Measurements from ENCODE around the gene TPRX2. TPM values are rescaled to one million over a fixed set of nuclear protein-coding genes. Genes with fewer than 3 reads are reported as not detected.
"Not testable (repeated sequence)": the region's sequence is repeated elsewhere in the genome, so short reads cannot be mapped to it uniquely, and the experiment has no call there.

Gene TPRX2
- not detected in 2 replicates for total RNA-seq (2014; rRNA removed; shearing (Covaris generic))

GRCh38 chr19:47858646-47859285 is at the start of gene TPRX2:
TPRX2 (plus strand) TSS chr19:47859235; CDS start chr19:47859247, 12 bp downstream.
- not testable (repeated sequence) for H3K27me3 ChIP-seq, H3K4me3 ChIP-seq

DNA sequence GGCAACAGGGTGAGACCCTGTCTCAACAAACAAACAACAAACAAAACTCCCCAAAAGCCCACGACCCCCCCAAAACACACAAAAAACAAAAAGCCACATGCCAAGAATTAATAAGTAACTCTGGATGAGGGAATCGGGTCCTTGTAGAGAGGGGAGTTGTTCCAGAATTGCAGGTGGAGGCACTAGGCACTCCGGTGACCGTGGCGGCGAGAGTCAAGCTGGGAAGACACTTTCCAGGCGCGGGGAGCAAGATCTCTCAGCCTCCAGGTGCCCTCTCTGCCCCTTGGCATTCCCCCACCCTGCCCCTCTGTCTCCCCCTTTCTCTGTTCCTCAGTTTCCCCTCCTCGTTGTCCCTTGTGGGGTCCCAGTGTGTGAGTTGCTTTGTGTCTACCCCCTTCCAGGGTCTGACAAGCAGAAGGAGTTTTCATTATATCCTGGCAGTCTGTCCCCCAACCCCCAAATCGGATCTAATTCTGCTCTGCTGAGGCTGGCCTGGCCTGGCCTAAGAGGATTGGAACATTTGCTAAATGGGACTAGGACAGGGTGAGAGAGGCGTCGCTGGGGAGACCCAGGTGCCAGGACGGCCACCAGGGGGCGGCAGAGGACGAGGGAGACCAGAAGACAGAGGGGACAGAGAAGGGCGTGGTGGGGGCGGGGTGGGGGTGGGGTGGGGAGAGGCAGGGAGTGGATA is 45.6 kb upstream of the TPRX2 start:
- no peaks in the 10 kb centered on the region for H3K4me1 ChIP-seq
- DNase-seq: peak; percentile 91 to 94

More at GRCh38 chr19:47858646-47859285, at the start of gene TPRX2:
- not testable (repeated sequence) for H3K4me1 ChIP-seq; DNase-seq; H3K36me3 ChIP-seq; H3K27ac ChIP-seq; H3K9me3 ChIP-seq (replicated peaks)

GRCh38 chr19:47813995-47814328 is 45.1 kb upstream of the TPRX2 start:
- Histone ChIP-seq H3K36me3 (no peaks in the 10 kb centered on the region), H3K4me1 (no peaks in the 10 kb centered on the region), H3K27ac (no peak overlapping the region), H3K9me3 (replicated peaks) (no peaks in the 10 kb centered on the region), H3K4me3 (no peak overlapping the region), H3K27me3 (no peaks in the 10 kb centered on the region)
- no peak for DNase-seq

More for the DNA sequence above, 45.6 kb upstream of the TPRX2 start:
- H3K27me3 ChIP-seq: no peaks in the 10 kb centered on the region
- no peaks in the 10 kb centered on the region for H3K9me3 ChIP-seq (replicated peaks)
- H3K4me3 ChIP-seq: no peak overlapping the region
- H3K36me3 ChIP-seq: no peaks in the 10 kb centered on the region
- H3K27ac ChIP-seq: no peak overlapping the region

DNA sequence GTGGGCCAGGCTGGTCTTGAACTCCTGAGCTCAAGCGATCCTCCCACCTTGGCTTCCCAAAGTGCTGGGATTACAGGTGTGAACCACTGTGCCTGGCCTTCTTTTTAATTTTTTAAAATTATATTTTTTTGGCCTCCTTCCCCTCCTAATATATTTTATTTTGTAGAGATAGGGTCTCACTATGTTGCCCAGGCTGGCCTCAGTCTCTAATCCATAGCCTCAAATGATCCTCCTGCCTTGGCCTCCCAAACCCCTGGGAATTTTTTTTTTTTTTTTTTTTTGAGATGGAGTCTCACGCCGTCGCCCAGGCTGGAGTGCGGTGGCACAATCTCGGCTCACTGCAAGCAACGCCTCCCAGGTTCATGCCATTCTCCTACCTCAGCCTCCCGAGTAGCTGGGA is 42.8 kb upstream of the TPRX2 start:
- H3K36me3 ChIP-seq; H3K27ac ChIP-seq; H3K4me3 ChIP-seq; H3K27me3 ChIP-seq; H3K9me3 ChIP-seq (replicated peaks); DNase-seq: not testable (repeated sequence)
- H3K4me1 ChIP-seq: peaks cover 20% of the 10 kb centered on the region

- H3K9me3 ChIP-seq (replicated peaks); H3K4me3 ChIP-seq; H3K36me3 ChIP-seq; DNase-seq; H3K27me3 ChIP-seq; H3K27ac ChIP-seq: not testable (repeated sequence)
- H3K4me1 ChIP-seq: peaks cover 24% of the 10 kb centered on the region
Measured at GRCh38 chr19:47818221-47818620, 40.8 kb upstream of the TPRX2 start.

GRCh38 chr19:47819858-47820257 is 39.2 kb upstream of the TPRX2 start:
- H3K4me1 ChIP-seq: peaks cover 24% of the 10 kb centered on the region
- H3K27me3 ChIP-seq: no peaks in the 10 kb centered on the region
- H3K27ac ChIP-seq: peak overlapping the region; percentile 67
- DNase-seq: peak; percentile 73 to 88
- H3K4me3 ChIP-seq: peak overlapping the region; percentile 32
- no peaks in the 10 kb centered on the region for H3K9me3 ChIP-seq (replicated peaks)
- no peaks in the 10 kb centered on the region for H3K36me3 ChIP-seq

GRCh38 chr19:47820410-47820809 is 38.6 kb upstream of the TPRX2 start:
- no peaks in the 10 kb centered on the region for H3K36me3 ChIP-seq
- peaks cover 24% of the 10 kb centered on the region for H3K4me1 ChIP-seq
- H3K9me3 ChIP-seq (replicated peaks): no peaks in the 10 kb centered on the region
- H3K27ac ChIP-seq: peak overlapping the region; percentile 67
- peak; percentile 79 to 89 for DNase-seq
- H3K27me3 ChIP-seq: no peaks in the 10 kb centered on the region
- H3K4me3 ChIP-seq: peak overlapping the region; percentile 32

DNA sequence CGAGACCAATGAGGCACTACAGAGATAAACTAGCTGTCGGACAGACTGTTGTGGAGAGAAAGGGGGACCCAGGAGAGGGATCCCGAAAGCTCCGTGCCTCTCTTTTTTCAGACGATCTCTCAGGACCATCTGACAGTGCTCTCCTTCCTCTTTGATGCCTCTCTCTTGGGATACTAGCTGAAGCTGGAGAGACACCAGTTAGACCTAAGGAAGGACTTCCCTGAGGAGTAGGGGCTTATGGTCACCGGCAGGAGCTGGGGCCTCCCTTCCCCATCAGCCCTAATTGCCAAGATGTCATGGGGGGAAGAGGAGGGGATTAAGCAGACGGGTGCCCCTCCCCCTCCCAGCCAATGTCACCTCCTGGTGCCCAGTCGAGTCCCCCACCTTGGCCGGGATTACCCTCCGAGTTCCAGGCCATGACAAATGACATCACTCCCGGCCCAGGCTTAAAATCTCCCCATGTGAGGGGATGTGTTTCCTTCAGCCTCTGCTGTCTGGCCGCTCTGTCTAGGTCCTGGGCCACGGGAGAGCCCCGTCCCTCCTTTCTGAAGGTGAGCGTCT is 37.5 kb upstream of the TPRX2 start, which contains the start of gene CRX:
TSS of gene CRX (plus strand) at position 478 of the 561 bp plus-strand sequence. CDS start 12,507 bp downstream, outside the sequence.
- Histone ChIP-seq H3K4me1 (peaks cover 30% of the 10 kb centered on the region), H3K27ac (peak within 1 kb of the TSS; percentile 67), H3K9me3 (replicated peaks) (no peaks in the 10 kb centered on the region), H3K27me3 (no peaks in the 10 kb centered on the region), H3K36me3 (no peaks in the 10 kb centered on the region), H3K4me3 (no peak within 1 kb of the TSS)
- DNase-seq: no peak

- no peaks in the 10 kb centered on the region for H3K27me3 ChIP-seq
- no peak for DNase-seq
- H3K36me3 ChIP-seq: no peaks in the 10 kb centered on the region
- H3K27ac ChIP-seq: no peak overlapping the region
- no peak overlapping the region for H3K4me3 ChIP-seq
- H3K4me1 ChIP-seq: peaks cover 28% of the 10 kb centered on the region
- H3K9me3 ChIP-seq (replicated peaks): peaks cover 2% of the 10 kb centered on the region; the same call in 1 of the 2 replicates
Measured at GRCh38 chr19:47824396-47824795, 34.6 kb upstream of the TPRX2 start.

- peak; percentile 50 to 67 for DNase-seq
- H3K9me3 ChIP-seq (replicated peaks): peaks cover 2% of the 10 kb centered on the region; the same call in 1 of the 2 replicates
- H3K4me3 ChIP-seq: no peak overlapping the region
- peaks cover 6% of the 10 kb centered on the region; the same call in 1 of the 2 replicates for H3K4me1 ChIP-seq
- no peaks in the 10 kb centered on the region for H3K27me3 ChIP-seq
- no peak overlapping the region for H3K27ac ChIP-seq
- H3K36me3 ChIP-seq: no peaks in the 10 kb centered on the region
Measured at GRCh38 chr19:47826800-47827199, 32.2 kb upstream of the TPRX2 start.

- H3K36me3 ChIP-seq: no peaks in the 10 kb centered on the region
Measured at GRCh38 chr19:47832723-47833122, 26.3 kb upstream of the TPRX2 start.

DNA sequence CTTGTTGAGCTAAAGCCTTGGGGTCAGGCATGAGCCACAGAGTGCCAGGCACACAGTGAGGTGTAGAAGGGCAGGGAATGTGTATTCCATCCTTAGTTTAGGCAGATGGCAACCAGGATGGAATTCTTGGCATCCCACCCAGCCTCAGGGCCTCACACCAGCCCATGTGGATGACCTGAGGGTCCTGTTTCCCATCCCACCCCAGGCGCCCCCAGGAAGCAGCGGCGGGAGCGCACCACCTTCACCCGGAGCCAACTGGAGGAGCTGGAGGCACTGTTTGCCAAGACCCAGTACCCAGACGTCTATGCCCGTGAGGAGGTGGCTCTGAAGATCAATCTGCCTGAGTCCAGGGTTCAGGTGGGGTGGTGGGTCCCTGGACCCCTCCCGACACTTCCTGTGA is 23.0 kb upstream of the TPRX2 start:
- DNase-seq: no peak
- no peaks in the 10 kb centered on the region for H3K36me3 ChIP-seq
- H3K27ac ChIP-seq: no peak overlapping the region
- H3K4me1 ChIP-seq: peaks cover 8% of the 10 kb centered on the region; the same call in 1 of the 2 replicates
- no peak overlapping the region for H3K4me3 ChIP-seq
- no peaks in the 10 kb centered on the region for H3K27me3 ChIP-seq
- H3K9me3 ChIP-seq (replicated peaks): no peaks in the 10 kb centered on the region

More at GRCh38 chr19:47832723-47833122, 26.3 kb upstream of the TPRX2 start:
- Histone ChIP-seq H3K4me3 (no peak overlapping the region), H3K4me1 (no peaks in the 10 kb centered on the region), H3K27me3 (no peaks in the 10 kb centered on the region), H3K27ac (no peak overlapping the region), H3K9me3 (replicated peaks) (no peaks in the 10 kb centered on the region)
- DNase-seq: no peak

DNA sequence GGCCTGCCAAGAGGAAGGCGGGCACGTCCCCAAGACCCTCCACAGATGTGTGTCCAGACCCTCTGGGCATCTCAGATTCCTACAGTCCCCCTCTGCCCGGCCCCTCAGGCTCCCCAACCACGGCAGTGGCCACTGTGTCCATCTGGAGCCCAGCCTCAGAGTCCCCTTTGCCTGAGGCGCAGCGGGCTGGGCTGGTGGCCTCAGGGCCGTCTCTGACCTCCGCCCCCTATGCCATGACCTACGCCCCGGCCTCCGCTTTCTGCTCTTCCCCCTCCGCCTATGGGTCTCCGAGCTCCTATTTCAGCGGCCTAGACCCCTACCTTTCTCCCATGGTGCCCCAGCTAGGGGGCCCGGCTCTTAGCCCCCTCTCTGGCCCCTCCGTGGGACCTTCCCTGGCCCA is 19.6 kb upstream of the TPRX2 start:
- Histone ChIP-seq H3K9me3 (replicated peaks) (no peaks in the 10 kb centered on the region), H3K27me3 (no peaks in the 10 kb centered on the region), H3K27ac (no peak overlapping the region), H3K4me1 (peaks cover 17% of the 10 kb centered on the region), H3K4me3 (no peak overlapping the region), H3K36me3 (no peaks in the 10 kb centered on the region)
- DNase-seq: no peak

GRCh38 chr19:47839913-47840312 is 19.1 kb upstream of the TPRX2 start:
- no peaks in the 10 kb centered on the region for H3K27me3 ChIP-seq
- no peaks in the 10 kb centered on the region for H3K9me3 ChIP-seq (replicated peaks)
- peaks cover 17% of the 10 kb centered on the region for H3K4me1 ChIP-seq
- H3K4me3 ChIP-seq: no peak overlapping the region
- no peaks in the 10 kb centered on the region for H3K36me3 ChIP-seq
- H3K27ac ChIP-seq: no peak overlapping the region
- peak; percentile 64 to 79 for DNase-seq

DNA sequence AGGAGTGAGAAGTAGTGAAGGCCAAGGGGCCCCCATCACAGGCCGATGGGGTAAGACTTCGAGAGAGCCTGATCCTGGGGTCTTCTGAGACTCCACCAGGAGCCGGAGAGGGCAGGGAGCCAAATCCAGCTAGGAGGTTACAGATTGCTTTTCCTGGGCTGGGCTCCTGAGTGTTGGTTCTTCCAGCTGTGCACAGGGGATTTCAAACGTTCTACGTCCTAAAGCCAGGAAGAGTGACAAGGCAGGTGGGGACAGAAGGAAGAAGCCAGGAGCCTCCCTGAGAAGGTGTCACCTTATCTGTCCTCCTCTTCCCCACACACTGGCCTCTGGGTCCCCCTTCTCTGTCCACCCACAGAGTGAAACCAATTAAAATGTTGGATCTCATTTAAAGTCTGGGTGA is 16.1 kb upstream of the TPRX2 start:
- Histone ChIP-seq H3K4me3 (no peak overlapping the region), H3K27ac (no peak overlapping the region; the same call in 1 of the 2 replicates)

More for the DNA sequence above, 16.1 kb upstream of the TPRX2 start:
- DNase-seq: peak; percentile 53 to 79
- H3K9me3 ChIP-seq (replicated peaks): no peaks in the 10 kb centered on the region
- peaks cover 21% of the 10 kb centered on the region for H3K4me1 ChIP-seq
- H3K27me3 ChIP-seq: no peaks in the 10 kb centered on the region
- H3K36me3 ChIP-seq: no peaks in the 10 kb centered on the region

Data from SJCRH30 (cell line).